PFSK-1 (cell line): ENCODE data around the gene TTC3.

ENCODE experiments used
- FOXP2 ChIP-seq: optimal IDR thresholded peaks from 2 replicates; pipeline ENCODE3; 2011; ENCODE audit warnings: borderline replicate concordance, control low read depth, inconsistent platforms; ENCODE audit not compliant: insufficient read depth; ENCODE audit errors: extremely low read length, extremely low read depth
- POLR2AphosphoS5 ChIP-seq: IDR thresholded peaks from 2 replicates; pipeline ENCODE4 v1.6.1; 2012; ENCODE audit warnings: low read depth, mild to moderate bottlenecking, control low read depth, low read length, moderate library complexity
- SIN3A ChIP-seq: IDR thresholded peaks from 2 replicates; pipeline ENCODE4 v1.6.1; 2012; ENCODE audit warnings: mild to moderate bottlenecking, low read length, moderate library complexity, borderline replicate concordance; ENCODE audit not compliant: insufficient read depth
- TAF1 ChIP-seq: IDR thresholded peaks from 2 replicates; pipeline ENCODE4 v1.6.1; 2012; ENCODE audit warnings: low read length, control low read depth, borderline replicate concordance; ENCODE audit not compliant: insufficient read depth
- TF ChIP-seq, protein P1 (sequence below), 2 experiments: IDR thresholded peaks; 2 replicates each; pipeline versions ENCODE4 v1.6.1 to v1.8.0; 2011 to 2012; ENCODE audit warnings: low read depth in 2 of 2, low read length in 2 of 2, control low read depth in 1 of 2, inconsistent platforms in 1 of 2, mild to moderate bottlenecking in 1 of 2, moderate library complexity in 1 of 2; ENCODE audit not compliant: insufficient read depth in 1 of 2

TTC3 gene

GRCh38 chr21:37245151-37245550 is 172.1 kb downstream of the TTC3 start:
- TF ChIP-seq, protein P1, sequence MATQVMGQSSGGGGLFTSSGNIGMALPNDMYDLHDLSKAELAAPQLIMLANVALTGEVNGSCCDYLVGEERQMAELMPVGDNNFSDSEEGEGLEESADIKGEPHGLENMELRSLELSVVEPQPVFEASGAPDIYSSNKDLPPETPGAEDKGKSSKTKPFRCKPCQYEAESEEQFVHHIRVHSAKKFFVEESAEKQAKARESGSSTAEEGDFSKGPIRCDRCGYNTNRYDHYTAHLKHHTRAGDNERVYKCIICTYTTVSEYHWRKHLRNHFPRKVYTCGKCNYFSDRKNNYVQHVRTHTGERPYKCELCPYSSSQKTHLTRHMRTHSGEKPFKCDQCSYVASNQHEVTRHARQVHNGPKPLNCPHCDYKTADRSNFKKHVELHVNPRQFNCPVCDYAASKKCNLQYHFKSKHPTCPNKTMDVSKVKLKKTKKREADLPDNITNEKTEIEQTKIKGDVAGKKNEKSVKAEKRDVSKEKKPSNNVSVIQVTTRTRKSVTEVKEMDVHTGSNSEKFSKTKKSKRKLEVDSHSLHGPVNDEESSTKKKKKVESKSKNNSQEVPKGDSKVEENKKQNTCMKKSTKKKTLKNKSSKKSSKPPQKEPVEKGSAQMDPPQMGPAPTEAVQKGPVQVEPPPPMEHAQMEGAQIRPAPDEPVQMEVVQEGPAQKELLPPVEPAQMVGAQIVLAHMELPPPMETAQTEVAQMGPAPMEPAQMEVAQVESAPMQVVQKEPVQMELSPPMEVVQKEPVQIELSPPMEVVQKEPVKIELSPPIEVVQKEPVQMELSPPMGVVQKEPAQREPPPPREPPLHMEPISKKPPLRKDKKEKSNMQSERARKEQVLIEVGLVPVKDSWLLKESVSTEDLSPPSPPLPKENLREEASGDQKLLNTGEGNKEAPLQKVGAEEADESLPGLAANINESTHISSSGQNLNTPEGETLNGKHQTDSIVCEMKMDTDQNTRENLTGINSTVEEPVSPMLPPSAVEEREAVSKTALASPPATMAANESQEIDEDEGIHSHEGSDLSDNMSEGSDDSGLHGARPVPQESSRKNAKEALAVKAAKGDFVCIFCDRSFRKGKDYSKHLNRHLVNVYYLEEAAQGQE (IDR thresholded peaks at IDR 0.05; ENCODE audit: insufficient read depth in 1 of 2, low read depth in 2 of 2, low read length in 2 of 2) = no peak
- TF ChIP-seq POLR2AphosphoS5 (no peak), FOXP2 (no peak), TAF1 (no peak), SIN3A (no peak)

GRCh38 chr21:37248298-37248697 is 175.2 kb downstream of the TTC3 start:
- TF ChIP-seq SIN3A (no peak), FOXP2 (no peak), POLR2AphosphoS5 (no peak), TAF1 (no peak)
- TF ChIP-seq, protein P1 (IDR thresholded peaks at IDR 0.05; ENCODE audit: insufficient read depth in 1 of 2, low read depth in 2 of 2, low read length in 2 of 2) = no peak

- TF ChIP-seq, protein P1 (IDR thresholded peaks at IDR 0.05; ENCODE audit: insufficient read depth in 1 of 2, low read depth in 2 of 2, low read length in 2 of 2) = no peak
- no peak for TF ChIP-seq TAF1
- no peak for TF ChIP-seq POLR2AphosphoS5
- no peak for TF ChIP-seq FOXP2
- no peak for TF ChIP-seq SIN3A
Measured at GRCh38 chr21:37249112-37249904, 176.3 kb downstream of the TTC3 start.

DNA sequence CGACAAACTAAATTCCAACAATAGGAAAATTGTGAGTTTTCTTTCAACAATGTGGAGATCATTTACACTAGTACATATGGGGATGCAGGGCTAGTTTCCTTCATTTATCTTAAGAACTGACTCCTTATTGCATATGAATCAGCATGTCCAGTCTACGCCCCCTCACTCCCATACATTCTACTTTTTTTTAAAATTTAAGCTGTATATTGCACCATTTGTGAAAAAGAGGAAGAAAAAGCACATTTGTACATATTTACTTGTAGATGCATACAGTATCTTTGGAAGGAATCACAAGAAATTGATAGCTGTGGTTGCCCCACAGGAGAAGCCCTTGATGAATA is 178.2 kb downstream of the TTC3 start:
- TF ChIP-seq POLR2AphosphoS5 = no peak
